SU-DHL-6 (cell line): ENCODE measurements around the gene CYP4F2.
"Not testable (repeated sequence)": the region's sequence is repeated elsewhere in the genome, so short reads cannot be mapped to it uniquely, and the experiment has no call there.

Experiments
- EZH2phosphoT487 ChIP-seq: fragments of 200-600 bp; sonication (generic), shearing (Covaris generic); conservative IDR thresholded peaks from 2 replicates; pipeline ENCODE4 v1.6.1; 2018; ENCODE audit warnings: mild to moderate bottlenecking, antibody characterized with exemption, low read length, moderate library complexity, mixed read lengths
- TF ChIP-seq, protein P1 (sequence below): fragments of 200-600 bp; sonication (generic); IDR thresholded peaks from one replicate; pipeline ENCODE4 v1.5.1; 2017; ENCODE audit warnings: antibody characterized with exemption, mild to moderate bottlenecking, low read length, moderate library complexity; ENCODE audit not compliant: insufficient read depth, poor library complexity, severe bottlenecking

DNA sequence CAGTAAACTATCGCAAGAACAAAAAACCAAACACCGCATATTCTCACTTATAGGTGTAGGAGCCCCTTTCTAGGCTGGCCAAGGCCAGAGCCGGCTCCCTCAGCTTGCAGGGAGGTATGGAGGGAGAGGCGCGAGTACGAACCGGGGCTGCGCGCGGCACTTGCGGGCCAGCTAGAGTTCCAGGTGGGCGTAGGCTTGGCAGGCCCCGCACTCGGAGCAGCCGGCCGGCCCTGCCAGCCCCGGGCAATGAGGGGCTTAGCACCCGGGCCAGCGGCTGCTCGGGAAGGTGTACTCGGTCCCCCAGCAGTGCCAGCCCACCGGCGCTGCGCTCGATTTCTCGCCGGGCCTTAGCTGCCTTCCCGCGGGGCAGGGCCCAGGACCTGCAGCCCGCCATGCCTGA, 1.7 kb upstream of the CYP4F2 start:
- TF ChIP-seq, protein P1, sequence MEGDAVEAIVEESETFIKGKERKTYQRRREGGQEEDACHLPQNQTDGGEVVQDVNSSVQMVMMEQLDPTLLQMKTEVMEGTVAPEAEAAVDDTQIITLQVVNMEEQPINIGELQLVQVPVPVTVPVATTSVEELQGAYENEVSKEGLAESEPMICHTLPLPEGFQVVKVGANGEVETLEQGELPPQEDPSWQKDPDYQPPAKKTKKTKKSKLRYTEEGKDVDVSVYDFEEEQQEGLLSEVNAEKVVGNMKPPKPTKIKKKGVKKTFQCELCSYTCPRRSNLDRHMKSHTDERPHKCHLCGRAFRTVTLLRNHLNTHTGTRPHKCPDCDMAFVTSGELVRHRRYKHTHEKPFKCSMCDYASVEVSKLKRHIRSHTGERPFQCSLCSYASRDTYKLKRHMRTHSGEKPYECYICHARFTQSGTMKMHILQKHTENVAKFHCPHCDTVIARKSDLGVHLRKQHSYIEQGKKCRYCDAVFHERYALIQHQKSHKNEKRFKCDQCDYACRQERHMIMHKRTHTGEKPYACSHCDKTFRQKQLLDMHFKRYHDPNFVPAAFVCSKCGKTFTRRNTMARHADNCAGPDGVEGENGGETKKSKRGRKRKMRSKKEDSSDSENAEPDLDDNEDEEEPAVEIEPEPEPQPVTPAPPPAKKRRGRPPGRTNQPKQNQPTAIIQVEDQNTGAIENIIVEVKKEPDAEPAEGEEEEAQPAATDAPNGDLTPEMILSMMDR: not testable (repeated sequence)
- not testable (repeated sequence) for TF ChIP-seq EZH2phosphoT487
